Fibroblast of upper back skin (primary cell): ENCODE results near the gene OTOG.

Experiments
- DNase-seq: peaks from one replicate; pipeline ENCODE4 v3.0.0-alpha.2; 2013

The OTOG gene

DNA sequence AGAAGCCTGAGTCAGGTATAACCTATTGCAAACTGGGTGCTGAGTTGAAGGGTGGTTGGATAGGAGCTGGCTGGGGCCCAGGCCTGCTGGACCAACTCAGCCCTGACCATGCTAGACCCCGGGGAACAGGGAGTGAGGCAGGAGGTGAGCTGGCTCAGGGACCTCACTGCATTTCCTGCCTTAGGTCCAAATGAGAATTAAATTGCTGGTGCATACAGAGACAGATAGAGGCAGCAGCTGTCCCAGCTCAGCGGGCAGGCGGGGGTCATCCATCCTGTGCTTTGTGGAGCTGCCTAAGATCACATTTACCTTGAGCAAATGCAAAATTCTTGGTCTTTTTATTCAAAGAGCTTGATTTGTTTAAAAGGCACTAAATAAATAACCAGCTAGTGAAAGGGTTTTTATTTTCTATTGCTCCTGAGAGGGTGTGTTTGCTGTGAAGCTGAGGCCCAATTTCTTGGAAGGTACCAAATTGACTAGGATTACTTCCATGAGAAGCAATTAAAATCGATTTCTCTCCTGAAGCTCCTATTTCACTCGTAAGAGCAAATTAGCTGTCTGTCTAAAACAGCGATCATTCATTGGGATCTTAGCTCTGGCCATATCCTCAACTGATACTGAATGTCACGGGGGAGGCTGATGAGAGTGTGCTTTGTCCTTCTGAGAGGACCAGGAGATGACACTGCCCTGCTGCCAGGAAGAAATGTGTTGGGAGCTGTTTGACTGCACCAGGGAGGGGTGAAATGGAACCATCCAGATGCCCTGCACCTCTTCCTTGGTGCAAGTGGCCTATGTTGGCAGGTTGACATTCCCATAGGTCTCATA lies 27.8 kb upstream of the OTOG start:
- no peak for DNase-seq

DNA sequence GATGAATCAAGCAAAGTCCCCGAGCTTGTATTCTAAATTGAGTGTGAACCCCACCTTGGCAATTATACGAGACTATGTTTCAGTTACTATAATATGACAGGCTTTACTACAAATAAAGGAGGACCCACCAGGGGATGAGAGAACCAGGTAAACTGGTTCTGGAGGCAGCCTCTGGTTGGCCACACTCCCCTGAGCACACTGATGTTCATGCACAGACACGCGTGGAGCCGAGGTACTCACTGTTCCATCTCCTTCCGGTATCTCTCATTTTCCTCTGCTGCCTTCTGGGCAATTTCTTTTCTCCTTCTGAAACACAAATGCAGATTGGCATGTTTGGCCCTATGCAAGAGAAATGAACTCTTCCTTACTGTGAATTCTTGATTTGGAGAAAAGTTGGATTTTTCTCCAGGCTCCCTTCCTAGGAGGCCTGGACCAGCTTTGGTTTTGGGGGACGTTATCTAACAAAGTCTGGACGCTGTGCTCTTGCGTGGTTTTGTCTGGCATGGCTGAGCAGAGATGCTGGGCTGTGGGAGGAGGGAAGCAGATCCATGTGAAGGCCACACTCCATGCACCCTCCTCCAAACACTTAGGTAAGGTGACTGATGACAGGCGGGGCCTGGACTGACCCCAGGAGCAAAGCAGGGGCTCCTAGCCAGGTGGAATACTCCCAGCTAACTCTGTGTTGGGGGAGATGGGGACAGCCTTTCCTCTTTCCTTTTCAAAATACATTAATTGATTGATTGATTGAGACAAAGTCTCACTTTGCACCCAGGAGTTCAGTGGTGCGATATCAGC lies 25.8 kb upstream of the OTOG start:
- no peak for DNase-seq

DNA sequence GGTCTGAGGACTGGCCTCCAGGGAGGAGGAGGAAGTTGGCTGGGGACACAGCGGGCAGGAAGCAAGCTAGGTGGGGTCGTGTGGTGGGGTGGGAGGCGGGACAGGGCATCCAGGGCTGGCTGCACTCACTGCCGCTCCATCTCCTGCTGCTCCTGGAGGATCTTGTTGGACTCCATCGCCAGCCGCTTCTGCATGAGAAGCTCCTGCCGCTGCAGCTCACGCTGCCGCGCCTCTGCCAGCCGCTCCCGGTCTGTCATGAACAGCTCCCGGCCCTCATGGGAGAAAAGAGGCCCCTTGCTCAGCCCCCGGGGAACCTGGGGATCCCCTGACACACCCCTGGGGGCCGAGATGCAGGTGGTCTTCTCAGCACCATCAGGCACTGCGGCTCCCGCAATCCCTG lies 24.4 kb upstream of the OTOG start:
- DNase-seq: no peak

DNA sequence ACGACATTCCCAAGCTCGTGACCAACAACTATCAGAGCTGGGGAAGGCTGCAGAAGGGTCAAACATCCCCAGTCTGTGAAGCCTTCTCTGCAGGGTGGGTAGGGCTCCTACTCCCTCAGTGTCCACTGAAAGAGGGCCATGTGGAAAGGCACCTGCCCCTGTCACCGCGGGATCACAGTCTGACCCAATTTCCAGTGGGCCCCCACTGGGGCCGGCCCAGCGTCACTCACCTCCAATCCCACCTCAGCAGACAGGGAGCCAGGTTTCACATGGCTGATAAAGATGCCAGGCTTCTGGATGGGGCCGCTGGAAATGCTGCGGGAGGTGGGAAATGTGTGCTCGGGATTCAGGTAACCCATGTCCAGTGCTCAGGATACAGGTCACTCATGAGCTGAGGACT lies 22.8 kb upstream of the OTOG start:
- DNase-seq: no peak

DNA sequence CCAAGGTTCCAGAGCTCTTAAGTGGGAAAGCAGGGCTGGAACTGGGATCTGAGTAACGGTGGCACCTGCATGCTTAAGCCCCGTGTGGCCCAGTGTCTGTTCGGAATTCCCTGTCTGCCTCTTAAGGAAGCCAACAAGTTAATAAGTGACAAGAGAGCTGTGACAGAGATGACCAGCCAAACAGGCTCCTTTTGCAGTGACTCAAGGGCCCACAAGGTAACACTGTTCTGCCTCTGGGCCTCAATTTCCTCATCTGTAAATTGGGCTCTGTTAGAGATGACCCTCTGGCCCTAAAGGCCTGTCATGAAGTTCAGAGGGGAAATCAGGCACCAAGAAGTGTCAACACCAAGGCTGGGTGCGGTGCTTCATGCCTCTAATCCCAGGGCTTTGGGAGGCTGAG lies 21.5 kb upstream of the OTOG start:
- no peak for DNase-seq

DNA sequence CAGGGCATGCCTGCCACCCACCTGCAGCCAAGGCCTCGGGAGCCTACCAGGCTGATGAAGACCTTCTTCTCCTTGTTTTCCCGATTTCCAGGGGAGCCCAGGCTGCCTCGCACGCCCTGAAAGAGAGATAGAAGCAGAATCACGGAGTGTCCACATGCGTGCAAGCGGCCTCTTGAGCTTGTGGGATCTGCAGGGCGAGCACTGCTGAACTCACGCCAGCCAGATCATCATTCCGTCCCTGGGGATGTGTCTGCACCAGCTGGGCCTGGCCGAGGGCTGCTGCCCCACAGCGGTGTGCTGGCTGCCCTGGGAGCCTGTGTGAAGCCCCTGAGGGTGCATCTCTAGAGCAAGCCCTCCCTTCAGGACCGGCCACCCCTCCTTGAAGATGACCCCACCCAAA lies 20.7 kb upstream of the OTOG start:
- no peak for DNase-seq

DNA sequence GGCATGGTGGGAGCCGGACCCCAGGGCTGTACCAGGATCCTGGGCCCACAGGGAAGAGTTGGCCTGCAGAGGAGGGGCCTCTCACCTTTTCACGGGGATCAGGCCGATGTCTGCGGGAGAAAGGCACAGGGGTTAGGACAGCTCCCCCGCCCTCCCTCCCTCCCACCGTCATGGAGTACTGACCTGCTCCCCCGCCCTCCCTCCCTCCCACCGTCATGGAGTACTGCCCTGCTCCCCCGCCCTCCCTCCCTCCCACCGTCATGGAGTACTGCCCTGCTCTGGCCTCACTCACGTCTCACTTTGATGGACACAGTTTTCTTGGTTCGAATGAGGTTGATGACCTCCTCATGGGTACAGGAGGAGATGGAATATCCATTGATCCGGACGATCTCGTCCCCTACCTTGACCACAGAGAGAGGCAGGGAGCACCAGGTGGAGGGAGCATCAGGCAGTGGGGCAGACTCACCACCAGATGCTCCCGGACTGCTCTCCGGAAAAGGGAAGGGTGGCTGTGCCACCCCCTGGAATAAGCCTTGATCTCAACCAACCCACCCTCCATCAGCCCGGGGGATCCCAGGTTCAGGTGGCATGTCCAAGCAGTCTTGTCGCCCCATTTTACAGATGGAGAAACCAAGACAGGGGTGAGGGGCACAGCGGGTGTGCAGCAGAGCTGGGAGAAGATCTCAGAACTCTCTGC lies 20.0 kb upstream of the OTOG start:
- no peak for DNase-seq

DNA sequence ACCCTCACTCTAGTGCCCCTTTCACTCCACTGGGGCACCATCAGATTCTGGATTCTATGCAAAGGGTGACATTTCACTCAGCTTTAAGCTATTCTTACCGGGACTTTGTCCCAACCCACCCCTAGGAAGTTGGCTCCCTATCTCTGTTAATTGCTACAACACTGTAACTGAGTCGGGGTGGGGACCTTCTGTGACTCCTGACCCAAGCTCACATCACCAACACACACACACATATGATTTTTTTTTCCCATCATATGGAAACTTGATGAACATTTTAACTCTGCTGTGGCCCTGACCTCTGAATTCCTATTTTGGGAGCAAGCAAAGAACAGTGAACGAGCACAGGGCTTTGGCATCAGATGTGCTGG lies 19.4 kb upstream of the OTOG start:
- no peak for DNase-seq

DNA sequence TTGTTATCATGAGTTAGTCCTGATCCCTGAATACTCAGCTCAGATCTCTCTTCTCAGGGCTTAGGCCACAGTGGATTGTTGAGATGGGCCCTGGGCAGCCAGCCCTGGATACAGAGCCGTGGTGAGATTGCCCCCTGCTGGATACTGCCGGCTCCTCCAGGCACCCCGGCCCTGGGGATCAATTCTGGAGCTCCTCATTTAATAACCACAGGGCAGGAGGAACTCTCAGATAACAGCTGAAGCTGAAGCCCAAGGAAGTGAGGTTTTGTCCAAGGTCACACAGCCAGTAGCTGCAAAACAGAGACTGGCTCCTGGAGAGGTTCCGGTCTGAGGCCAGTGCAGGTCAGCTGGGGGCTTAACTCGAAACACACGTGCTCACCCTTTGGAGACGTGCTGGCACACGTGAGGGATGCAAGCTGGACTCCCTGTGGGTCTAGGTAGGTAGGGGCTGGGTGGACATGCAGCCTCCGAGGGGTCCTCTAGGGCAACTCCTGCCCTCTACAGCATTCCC lies 18.8 kb upstream of the OTOG start:
- peak; percentile 21 for DNase-seq

DNA sequence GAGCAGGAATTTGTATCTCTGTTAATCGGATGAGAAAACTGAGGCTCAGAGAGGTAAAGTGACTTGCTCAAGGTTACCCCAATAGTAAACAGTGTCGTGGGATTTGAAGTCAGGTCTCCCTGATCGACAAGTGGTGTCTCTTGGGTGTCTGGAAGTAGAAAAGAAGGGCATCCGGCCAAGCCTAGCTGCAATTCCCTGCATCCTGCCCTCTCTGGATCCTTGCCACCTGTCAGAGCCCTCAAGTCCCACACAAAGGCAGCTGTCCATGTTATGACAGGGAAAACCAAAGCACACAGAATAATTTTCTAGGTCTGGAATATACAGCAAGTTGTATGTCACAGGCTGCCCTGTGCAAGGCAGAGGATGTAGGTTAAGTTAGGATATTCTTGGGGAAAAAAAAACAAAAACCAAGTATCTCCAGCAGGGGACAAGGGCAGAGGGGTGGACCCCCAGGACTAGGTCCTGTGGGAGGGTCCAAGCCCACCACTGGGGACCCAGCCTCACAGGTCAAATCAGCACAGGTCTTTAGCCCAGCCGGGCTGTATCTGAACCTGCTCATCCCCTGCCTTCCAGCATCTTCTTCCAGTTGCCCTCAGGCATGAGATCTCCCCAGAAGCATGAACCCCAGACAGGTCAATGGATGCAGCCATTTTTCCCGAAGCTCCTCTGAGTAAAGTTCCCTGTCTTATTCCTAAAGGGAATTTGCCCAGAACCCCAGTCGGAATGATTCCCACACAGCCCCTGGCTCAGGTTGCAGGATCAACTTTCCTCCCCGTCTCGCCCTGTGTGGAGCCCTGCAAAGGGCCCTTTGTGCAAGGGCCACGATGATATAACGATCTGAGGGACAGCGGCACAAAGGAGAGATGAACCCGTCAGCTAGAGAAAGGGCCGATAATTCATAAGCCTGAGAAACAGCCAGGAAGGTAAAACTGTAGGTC lies 17.9 kb upstream of the OTOG start:
- peak; percentile 8 for DNase-seq

DNA sequence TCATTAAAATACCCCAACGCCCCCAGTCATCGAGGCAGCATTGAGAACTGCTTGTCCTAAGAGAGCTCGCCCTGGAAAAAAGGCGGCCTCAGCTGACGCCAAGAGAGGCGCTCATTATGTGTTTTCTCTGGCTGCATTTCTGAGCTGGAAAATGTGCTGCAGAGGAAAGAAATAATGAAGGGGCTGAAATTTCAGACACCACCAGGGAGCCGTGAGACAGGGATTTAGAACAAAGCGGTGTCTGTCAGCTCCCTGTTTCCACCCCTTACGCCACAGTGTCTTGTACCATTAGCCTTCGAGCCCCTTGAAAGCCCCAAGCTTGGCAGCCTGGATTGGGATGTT lies 17.2 kb upstream of the OTOG start:
- no peak for DNase-seq

DNA sequence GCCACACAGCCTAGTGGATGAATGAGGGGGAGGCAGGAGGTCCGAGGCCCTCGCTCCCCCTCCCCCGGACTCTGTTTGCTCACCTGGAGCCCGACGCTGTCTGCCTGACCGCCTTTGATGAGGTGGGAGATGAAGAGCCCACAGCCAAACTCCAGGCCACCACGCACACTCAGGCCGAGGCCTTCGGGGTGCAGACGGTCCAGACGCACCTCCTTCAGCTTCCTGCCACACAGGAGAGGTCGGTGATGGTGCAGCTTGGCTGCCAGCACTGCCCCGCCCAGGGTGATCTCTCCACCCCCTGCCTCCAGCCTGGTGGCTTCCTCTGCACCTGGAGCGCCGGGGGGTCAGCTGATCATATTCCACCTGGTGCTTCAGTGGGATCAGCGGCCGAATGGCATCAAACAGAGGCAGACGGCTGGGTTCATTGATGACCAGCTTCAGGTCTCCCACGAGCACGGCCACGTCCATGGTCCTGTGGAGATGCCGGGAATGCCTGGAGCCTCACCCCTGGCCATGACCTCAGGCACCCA lies 15.9 kb upstream of the OTOG start:
- DNase-seq: no peak

DNA sequence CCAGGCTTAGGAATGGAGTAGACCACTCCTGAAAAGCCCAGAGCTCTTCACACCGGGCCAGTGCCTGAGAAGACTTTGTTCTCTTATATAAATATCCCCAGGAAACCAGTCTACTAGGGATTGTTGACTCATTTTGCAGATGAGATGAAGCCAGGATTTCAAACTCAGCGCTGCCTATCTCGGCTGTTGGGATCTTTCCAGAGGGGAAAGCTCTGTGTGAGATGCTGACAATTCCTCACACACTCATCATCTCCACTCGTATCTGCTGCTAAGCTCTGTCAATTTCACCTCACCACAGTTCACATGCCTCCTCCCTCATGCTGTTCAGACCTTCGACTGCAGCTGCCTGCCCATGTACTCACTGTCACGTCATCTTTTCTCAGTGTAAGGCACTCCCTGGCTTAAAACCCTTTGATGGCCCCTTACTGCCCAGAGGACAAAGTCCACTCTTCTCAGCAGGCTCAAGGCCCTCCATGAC lies 15.4 kb upstream of the OTOG start:
- DNase-seq: peak; percentile 57

DNA sequence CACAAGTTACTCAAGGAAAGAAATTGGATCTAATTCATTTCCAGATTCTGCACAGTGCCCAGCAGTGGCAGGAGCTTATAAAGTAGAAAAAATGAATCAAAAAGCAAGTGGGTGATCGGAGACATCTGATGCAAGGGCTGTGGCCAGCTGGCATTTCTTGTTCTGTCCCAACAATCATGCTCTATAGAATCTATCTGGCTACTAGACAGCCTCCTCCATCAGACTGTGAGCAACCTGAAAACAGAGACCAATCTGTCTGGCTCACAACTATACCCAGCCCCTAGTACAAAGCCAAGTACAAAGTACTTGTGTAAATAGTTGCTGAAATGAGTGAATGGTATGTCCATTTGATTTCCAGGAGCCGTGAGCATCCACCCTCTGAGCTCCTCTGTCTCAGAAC lies 14.3 kb upstream of the OTOG start:
- DNase-seq: no peak

DNA sequence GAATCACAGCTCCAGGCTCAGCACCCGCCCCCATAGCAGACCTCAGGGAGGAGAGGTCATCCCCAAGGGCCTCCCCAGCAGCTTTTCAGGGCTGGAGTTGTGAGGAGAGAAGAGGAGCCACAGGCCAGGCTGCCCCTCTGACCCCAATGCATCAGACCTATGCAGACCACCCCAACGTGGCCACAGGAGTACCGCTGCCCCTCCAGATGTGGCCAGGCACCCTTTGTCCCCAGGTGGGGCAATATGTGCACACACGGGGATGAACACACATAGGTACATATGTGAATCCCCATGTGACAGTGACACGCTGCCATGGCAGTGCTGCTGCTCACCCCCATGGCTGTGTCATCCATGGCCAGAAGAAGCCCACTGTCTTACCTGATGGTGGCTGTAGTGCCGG lies 13.7 kb upstream of the OTOG start:
- no peak for DNase-seq

DNA sequence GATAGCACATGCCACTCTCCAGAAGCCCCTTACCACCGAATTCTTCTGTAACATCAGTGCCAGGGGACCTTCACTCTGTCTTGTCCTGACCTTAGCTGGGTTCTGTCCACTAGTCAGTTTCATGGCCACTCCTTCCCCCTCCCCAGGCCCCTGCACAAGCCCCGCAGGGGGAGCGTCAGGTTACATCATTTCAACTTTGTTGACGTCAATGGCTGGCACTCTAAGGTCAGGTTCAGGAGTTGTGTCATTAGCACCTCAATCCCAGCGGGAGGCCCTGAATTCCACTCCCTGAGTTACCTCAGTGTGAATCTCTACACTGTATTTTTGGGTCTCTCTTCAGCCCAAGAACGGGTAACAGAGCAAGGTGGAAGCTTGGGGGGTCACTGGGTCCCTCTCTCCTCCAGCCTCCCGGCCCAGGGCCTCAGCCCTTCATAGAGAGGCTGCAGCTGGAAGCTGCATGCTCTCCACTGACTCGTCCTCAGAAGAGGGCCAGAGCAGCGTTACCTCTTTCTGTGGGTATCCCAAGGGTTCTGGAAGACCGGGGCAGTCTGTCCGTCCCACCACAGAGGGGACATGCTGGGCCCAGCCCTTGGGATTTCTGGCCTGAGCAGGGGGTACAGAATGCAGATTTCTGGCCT lies 13.2 kb upstream of the OTOG start:
- DNase-seq: no peak

DNA sequence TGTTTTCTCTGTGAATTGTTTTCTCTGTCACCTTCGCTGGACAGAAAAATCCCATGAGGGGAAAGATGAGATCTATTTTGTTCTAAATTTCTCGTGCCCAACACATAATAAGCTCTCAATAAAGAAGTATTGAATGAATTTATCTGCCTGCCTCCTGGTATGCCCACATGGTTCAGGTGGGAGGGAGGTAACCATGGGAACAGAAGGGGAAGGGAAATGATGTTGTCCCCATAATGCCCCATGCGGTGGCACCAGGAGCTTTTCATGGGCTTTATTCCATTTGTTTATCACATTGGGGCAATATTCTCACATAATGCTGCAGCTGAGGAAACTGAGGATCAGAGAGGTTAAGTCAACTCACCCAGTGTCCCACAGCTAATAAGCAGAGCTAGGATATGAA lies 11.6 kb upstream of the OTOG start:
- DNase-seq: no peak

DNA sequence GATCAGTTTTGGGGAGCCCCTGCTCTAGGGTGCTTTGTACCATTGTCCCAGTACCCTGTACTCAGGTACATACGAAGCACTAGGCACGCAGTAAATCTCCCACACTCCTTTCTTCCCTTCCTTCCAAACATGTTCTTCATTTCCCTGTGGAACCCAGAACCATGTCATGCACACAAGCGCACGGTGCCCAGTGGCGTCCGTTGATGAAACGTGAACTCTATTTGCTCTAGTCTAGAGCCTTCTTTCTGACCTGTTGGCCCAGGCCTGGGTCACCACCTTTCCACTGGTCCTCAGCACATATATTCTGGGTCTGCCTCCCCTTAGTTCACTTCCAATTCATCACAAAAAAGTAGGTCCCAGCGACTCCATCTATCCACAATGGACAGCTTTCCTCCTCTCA lies 9.8 kb upstream of the OTOG start:
- DNase-seq: no peak

DNA sequence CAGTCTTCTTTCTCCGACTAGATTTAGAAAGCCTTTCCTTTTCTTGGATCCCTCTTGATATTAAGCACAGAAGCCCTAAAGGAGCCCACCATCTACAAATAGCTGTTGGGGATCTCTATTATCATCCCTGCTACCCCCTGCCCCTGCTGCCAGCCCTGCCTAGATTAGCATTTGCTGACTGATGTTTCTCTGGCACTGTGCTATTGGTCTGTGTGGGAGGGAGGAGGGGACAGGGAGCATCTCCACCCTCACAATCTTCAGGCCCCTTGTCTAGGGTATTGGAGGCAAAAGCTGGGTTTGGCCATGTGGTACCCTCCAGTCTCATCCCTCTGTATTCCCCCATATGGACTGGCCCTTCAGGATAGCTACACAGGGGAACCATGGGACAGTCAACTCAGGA lies 9.0 kb upstream of the OTOG start:
- no peak for DNase-seq

DNA sequence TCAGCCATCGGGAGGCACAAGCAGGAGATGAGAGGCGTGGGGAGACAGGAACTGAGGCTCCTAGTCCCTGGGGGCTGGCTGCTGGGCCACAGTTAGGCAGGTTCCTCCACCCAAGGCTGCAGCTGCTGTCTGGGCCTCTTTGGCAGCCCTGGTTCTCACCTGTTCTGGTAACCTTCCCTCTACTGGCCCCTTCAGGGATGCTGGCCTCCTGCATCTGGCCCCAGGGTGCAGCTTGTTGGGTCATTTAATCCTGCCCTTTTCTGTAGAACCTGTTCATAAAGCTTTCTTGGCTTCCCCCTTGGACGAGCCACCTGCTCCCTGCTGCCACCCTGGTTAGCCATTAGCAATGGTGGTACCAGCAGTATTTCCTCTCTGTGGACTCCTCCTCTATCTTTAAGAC lies 8.3 kb upstream of the OTOG start:
- no peak for DNase-seq

DNA sequence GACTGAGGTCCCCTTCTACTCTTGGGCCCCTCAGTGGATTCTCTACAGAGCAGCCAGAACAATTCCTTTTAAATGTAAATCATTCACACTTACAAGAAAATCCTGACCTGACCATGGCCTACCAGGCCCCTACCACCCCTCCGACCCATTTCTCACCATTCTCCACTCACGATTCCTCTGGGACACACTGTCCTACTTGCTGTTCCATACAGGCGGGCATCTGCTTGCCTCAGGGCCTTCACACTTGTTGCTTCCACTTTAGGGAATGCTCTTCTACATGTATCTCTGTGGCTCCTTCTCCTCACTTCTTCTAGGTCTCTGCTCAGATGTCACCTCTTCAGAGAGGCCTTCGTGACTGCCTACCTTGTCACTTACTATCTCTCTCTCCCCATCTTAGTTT lies 6.3 kb upstream of the OTOG start:
- DNase-seq: no peak
